ENCODE data around the gene CREB5.

CREB5 gene

DNA sequence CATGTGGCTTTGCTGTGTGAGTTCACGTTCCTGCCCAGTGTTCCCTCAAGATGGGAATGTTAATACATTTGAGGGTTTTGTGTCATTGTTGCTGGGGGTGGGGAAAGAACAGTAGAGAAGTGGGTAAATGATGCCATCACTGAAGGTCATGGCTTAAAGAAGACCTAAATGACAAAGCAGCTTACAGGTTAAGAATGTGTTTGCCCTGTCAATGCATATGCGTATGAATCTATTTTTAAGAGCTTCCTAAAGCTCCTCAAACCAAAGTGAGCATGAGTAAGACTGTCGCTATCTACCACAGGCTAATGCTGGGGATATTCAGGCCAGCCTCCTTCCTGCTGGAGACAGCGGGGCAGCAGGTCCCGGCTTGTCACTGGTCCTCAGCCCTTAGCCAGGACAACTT lies 162.9 kb downstream of the CREB5 start:
- Histone ChIP-seq H3K79me2 (no peaks in the 10 kb centered on the region), H3K9me3 (ENCODE audit: control insufficient read depth, low read length) (no peaks in the 10 kb centered on the region), H3K27me3 (ENCODE audit: control insufficient read depth, insufficient read depth, low read length) (peaks cover 3% of the 10 kb centered on the region), H3K4me1 (peaks cover 14% of the 10 kb centered on the region), H3K36me3 (ENCODE audit: control insufficient read depth, insufficient read depth, low read length) (no peaks in the 10 kb centered on the region), H3K4me3 (ENCODE audit: low read depth, low read length) (no peak overlapping the region), H2AFZ (no peak overlapping the region), H3K4me2 (ENCODE audit: low read length) (no peak overlapping the region), H3K27ac (no peak overlapping the region), H3K9ac (no peak overlapping the region)
- TF ChIP-seq, protein P1, sequence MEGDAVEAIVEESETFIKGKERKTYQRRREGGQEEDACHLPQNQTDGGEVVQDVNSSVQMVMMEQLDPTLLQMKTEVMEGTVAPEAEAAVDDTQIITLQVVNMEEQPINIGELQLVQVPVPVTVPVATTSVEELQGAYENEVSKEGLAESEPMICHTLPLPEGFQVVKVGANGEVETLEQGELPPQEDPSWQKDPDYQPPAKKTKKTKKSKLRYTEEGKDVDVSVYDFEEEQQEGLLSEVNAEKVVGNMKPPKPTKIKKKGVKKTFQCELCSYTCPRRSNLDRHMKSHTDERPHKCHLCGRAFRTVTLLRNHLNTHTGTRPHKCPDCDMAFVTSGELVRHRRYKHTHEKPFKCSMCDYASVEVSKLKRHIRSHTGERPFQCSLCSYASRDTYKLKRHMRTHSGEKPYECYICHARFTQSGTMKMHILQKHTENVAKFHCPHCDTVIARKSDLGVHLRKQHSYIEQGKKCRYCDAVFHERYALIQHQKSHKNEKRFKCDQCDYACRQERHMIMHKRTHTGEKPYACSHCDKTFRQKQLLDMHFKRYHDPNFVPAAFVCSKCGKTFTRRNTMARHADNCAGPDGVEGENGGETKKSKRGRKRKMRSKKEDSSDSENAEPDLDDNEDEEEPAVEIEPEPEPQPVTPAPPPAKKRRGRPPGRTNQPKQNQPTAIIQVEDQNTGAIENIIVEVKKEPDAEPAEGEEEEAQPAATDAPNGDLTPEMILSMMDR (IDR thresholded peaks at IDR 0.05), result no peak

DNA sequence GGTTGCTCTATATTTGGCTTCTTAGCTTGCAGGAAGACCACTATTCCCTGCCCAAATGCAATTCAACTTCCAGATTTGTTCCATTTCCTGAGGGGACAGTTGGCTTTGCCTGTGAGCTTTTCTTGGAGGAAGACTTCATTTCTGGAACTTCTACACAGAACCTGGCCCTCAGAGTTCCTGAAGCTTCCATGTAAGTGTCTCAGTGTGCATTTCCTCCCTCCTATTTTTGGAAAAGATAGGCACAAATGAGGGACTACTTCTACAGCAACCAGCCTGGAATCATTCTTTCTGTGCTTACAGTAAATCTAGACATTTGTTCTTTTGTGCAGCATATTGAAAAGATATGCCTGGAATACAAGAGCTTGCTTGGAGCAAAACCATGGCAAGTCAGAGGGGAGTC lies 164.3 kb downstream of the CREB5 start:
- peaks cover 3% of the 10 kb centered on the region for H3K27me3 ChIP-seq (ENCODE audit: control insufficient read depth, insufficient read depth, low read length)
- TF ChIP-seq, protein P1 (IDR thresholded peaks at IDR 0.05), result no peak
- no peaks in the 10 kb centered on the region for H3K79me2 ChIP-seq

DNA sequence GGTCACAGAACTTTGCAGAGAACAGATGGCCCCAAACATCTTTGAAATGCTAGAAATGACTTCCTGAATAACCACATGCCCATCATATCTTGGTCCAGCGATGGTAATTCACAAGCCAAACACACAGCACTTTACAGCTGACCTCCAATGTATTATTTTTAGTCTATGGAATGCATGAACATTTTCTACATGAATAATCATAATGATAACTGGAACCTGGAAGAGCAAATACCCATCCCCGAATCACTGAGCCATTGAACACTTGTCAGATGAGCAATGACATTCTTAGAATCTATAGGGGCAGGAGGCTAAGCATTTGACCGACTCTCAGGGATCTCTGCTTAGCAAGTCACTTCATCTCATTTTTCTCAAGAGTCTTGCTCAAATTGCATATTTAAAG lies 167.3 kb downstream of the CREB5 start:
- no peak overlapping the region for H3K27ac ChIP-seq
- H3K27me3 ChIP-seq (ENCODE audit: control insufficient read depth, insufficient read depth, low read length), result no peaks in the 10 kb centered on the region
- TF ChIP-seq, protein P1 (IDR thresholded peaks at IDR 0.05), result no peak
- H3K9ac ChIP-seq, result no peak overlapping the region
- H2AFZ ChIP-seq, result no peak overlapping the region
- no peaks in the 10 kb centered on the region for H3K9me3 ChIP-seq (ENCODE audit: control insufficient read depth, low read length)
- no peaks in the 10 kb centered on the region for H3K36me3 ChIP-seq (ENCODE audit: control insufficient read depth, insufficient read depth, low read length)
- no peaks in the 10 kb centered on the region for H3K4me1 ChIP-seq
- no peak overlapping the region for H3K4me2 ChIP-seq (ENCODE audit: low read length)
- no peaks in the 10 kb centered on the region for H3K79me2 ChIP-seq
- no peak overlapping the region for H3K4me3 ChIP-seq (ENCODE audit: low read depth, low read length)

More for the DNA sequence above, 164.3 kb downstream of the CREB5 start:
- Histone ChIP-seq H3K36me3 (ENCODE audit: control insufficient read depth, insufficient read depth, low read length) (no peaks in the 10 kb centered on the region), H3K9me3 (ENCODE audit: control insufficient read depth, low read length) (no peaks in the 10 kb centered on the region), H3K9ac (no peak overlapping the region), H3K4me2 (ENCODE audit: low read length) (no peak overlapping the region), H3K27ac (no peak overlapping the region), H3K4me3 (ENCODE audit: low read depth, low read length) (no peak overlapping the region), H2AFZ (no peak overlapping the region), H3K4me1 (peaks cover 14% of the 10 kb centered on the region)

GRCh38 chr7:28580665-28581064 lies 168.3 kb downstream of the CREB5 start:
- Histone ChIP-seq H3K4me1 (no peaks in the 10 kb centered on the region), H3K27ac (no peak overlapping the region), H3K79me2 (no peaks in the 10 kb centered on the region), H3K4me3 (ENCODE audit: low read depth, low read length) (no peak overlapping the region), H3K4me2 (ENCODE audit: low read length) (no peak overlapping the region), H3K9me3 (ENCODE audit: control insufficient read depth, low read length) (no peaks in the 10 kb centered on the region), H2AFZ (no peak overlapping the region), H3K27me3 (ENCODE audit: control insufficient read depth, insufficient read depth, low read length) (no peaks in the 10 kb centered on the region), H3K9ac (no peak overlapping the region), H3K36me3 (ENCODE audit: control insufficient read depth, insufficient read depth, low read length) (no peaks in the 10 kb centered on the region)
- TF ChIP-seq, protein P1 (IDR thresholded peaks at IDR 0.05), result no peak

GRCh38 chr7:28581351-28581750 lies 169.0 kb downstream of the CREB5 start:
- H3K36me3 ChIP-seq (ENCODE audit: control insufficient read depth, insufficient read depth, low read length), result no peaks in the 10 kb centered on the region
- H2AFZ ChIP-seq, result no peak overlapping the region
- H3K9me3 ChIP-seq (ENCODE audit: control insufficient read depth, low read length), result no peaks in the 10 kb centered on the region
- H3K4me1 ChIP-seq, result no peaks in the 10 kb centered on the region
- no peaks in the 10 kb centered on the region for H3K79me2 ChIP-seq
- no peak overlapping the region for H3K4me2 ChIP-seq (ENCODE audit: low read length)
- no peaks in the 10 kb centered on the region for H3K27me3 ChIP-seq (ENCODE audit: control insufficient read depth, insufficient read depth, low read length)
- TF ChIP-seq, protein P1 (IDR thresholded peaks at IDR 0.05), result no peak
- H3K27ac ChIP-seq, result no peak overlapping the region
- H3K9ac ChIP-seq, result no peak overlapping the region
- H3K4me3 ChIP-seq (ENCODE audit: low read depth, low read length), result no peak overlapping the region
